ENCODE data around the gene FOXG1. TPM values are rescaled to one million over a fixed set of nuclear protein-coding genes. Genes with fewer than 3 reads are reported as not detected.

FOXG1 gene
- polyA plus RNA-seq, 1 experiment = not detected

- ChIA-PET POLR2A (no interaction called here), CTCF (interaction anchor here (1.2 kb wide), 1 partner anchor 12 kb away, joined by 3 read pairs; no protein-coding TSS in a partner anchor)
- peaks cover 13% of the 10 kb centered on the region for H3K27me3 ChIP-seq (ENCODE audit: control insufficient read depth, insufficient read depth, low read length)
- peak overlapping the region; percentile 33 for H3K4me3 ChIP-seq (ENCODE audit: low read depth, low read length)
- no peaks in the 10 kb centered on the region for H3K36me3 ChIP-seq (ENCODE audit: control insufficient read depth, insufficient read depth, low read length)
- no peak for TF ChIP-seq CTCF (IDR thresholded peaks at IDR 0.05; ENCODE audit: insufficient read depth, low read depth, low read length)
- no peak for DNase-seq (ENCODE audit: low read depth)
Measured at GRCh38 chr14:28785096-28785952, 18.7 kb downstream of the FOXG1 start.

GRCh38 chr14:28807518-28807917, 40.9 kb downstream of the FOXG1 start:
- CTCF ChIA-PET = no interaction called here
- Histone ChIP-seq H3K27me3 (ENCODE audit: control insufficient read depth, insufficient read depth, low read length) (no peaks in the 10 kb centered on the region), H3K36me3 (ENCODE audit: control insufficient read depth, insufficient read depth, low read length) (no peaks in the 10 kb centered on the region), H3K4me3 (ENCODE audit: low read depth, low read length) (no peak overlapping the region)
- no peak for TF ChIP-seq CTCF (IDR thresholded peaks at IDR 0.05; ENCODE audit: insufficient read depth, low read depth, low read length)
- DNase-seq (ENCODE audit: low read depth) = no peak
- POLR2A ChIA-PET = no interaction called here

GRCh38 chr14:28813810-28814209, 47.2 kb downstream of the FOXG1 start:
- no peak overlapping the region for H3K4me3 ChIP-seq (ENCODE audit: low read depth, low read length)
- no peak for DNase-seq (ENCODE audit: low read depth)
- H3K36me3 ChIP-seq (ENCODE audit: control insufficient read depth, insufficient read depth, low read length) = no peaks in the 10 kb centered on the region
- POLR2A ChIA-PET = no interaction called here
- CTCF ChIA-PET = no interaction called here
- TF ChIP-seq CTCF (IDR thresholded peaks at IDR 0.05; ENCODE audit: insufficient read depth, low read depth, low read length) = no peak
- no peaks in the 10 kb centered on the region for H3K27me3 ChIP-seq (ENCODE audit: control insufficient read depth, insufficient read depth, low read length)
